Neural cell (in vitro differentiated cells): Measurements from ENCODE around the gene SMCO2.

Experiments used
- CTCF ChIP-seq: fragments of 450-650 bp; IDR thresholded peaks from 2 replicates; pipeline ENCODE4 v1.5.1; 2014; ENCODE audit warnings: antibody characterized with exemption, mild to moderate bottlenecking, moderate library complexity; ENCODE audit not compliant: poor library complexity, severe bottlenecking
- EP300 ChIP-seq: fragments of 450-650 bp; conservative IDR thresholded peaks from 2 replicates; pipeline ENCODE4 v1.6.1; 2014; ENCODE audit warnings: antibody characterized with exemption, mild to moderate bottlenecking, moderate library complexity; ENCODE audit not compliant: poor library complexity, severe bottlenecking
- POLR2AphosphoS5 ChIP-seq: IDR thresholded peaks from 2 replicates; pipeline ENCODE4 v1.6.1; 2012
- REST ChIP-seq: IDR thresholded peaks from 2 replicates; pipeline ENCODE4 v1.6.1; 2012; ENCODE audit warnings: borderline replicate concordance

- TF ChIP-seq EP300 (no peak), CTCF (peak; percentile 45), POLR2AphosphoS5 (no peak), REST (no peak)
Measured at GRCh38 chr12:27434673-27435565, 11.6 kb upstream of the SMCO2 start.
